Measurements from ENCODE around the gene PCDHB3. TPM values are rescaled to one million over a fixed set of nuclear protein-coding genes. Genes with fewer than 3 reads are reported as not detected.

PCDHB3 gene
- polyA plus RNA-seq, 1 donor from 2014 or later = not detected

Other genes starting within 250 kb of the PCDHB3 start
- gene PCDHA10, start 244.6 kb upstream of the PCDHB3 start, polyA plus RNA-seq = not detected
- not detected for gene PCDHA11, start 231.5 kb upstream of the PCDHB3 start, polyA plus RNA-seq
- not detected for gene PCDHA12, start 225.2 kb upstream of the PCDHB3 start, polyA plus RNA-seq
- gene PCDHA13, start 218.3 kb upstream of the PCDHB3 start, polyA plus RNA-seq = not detected
- gene PCDHAC1, start 174.2 kb upstream of the PCDHB3 start, polyA plus RNA-seq = not detected
- not detected for gene PCDHAC2, start 134.0 kb upstream of the PCDHB3 start, polyA plus RNA-seq
- gene PCDHB1, start 49.1 kb upstream of the PCDHB3 start, polyA plus RNA-seq = not detected
- not detected for gene PCDHB2, start 5.9 kb upstream of the PCDHB3 start, polyA plus RNA-seq
- gene PCDHB4, start 21.3 kb downstream of the PCDHB3 start, polyA plus RNA-seq = not detected
- not detected for gene PCDHB5, start 34.7 kb downstream of the PCDHB3 start, polyA plus RNA-seq
- not detected for gene PCDHB6, start 49.6 kb downstream of the PCDHB3 start, polyA plus RNA-seq
- gene PCDHB7, start 72.2 kb downstream of the PCDHB3 start, polyA plus RNA-seq = not detected
- gene PCDHB8, start 77.3 kb downstream of the PCDHB3 start, polyA plus RNA-seq = not detected
- gene PCDHB16, start 81.9 kb downstream of the PCDHB3 start, polyA plus RNA-seq = not detected
- gene PCDHB9, start 86.7 kb downstream of the PCDHB3 start, polyA plus RNA-seq = 0.31 TPM
- gene PCDHB10, start 91.9 kb downstream of the PCDHB3 start, polyA plus RNA-seq = not detected
- gene PCDHB11, start 99.2 kb downstream of the PCDHB3 start, polyA plus RNA-seq = not detected
- not detected for gene PCDHB12, start 108.2 kb downstream of the PCDHB3 start, polyA plus RNA-seq
- 0.05 TPM for gene PCDHB13, start 113.4 kb downstream of the PCDHB3 start, polyA plus RNA-seq
- gene PCDHB14, start 122.9 kb downstream of the PCDHB3 start, polyA plus RNA-seq = not detected
- gene PCDHB15, start 144.9 kb downstream of the PCDHB3 start, polyA plus RNA-seq = not detected
- gene SLC25A2, start 203.6 kb downstream of the PCDHB3 start, polyA plus RNA-seq = not detected
- gene TAF7, start 220.3 kb downstream of the PCDHB3 start, polyA plus RNA-seq = 216 TPM
- gene PCDHGA1, start 230.0 kb downstream of the PCDHB3 start, polyA plus RNA-seq = not detected
- not detected for gene PCDHGA2, start 238.3 kb downstream of the PCDHB3 start, polyA plus RNA-seq
- 0.23 TPM for gene PCDHGA3, start 243.4 kb downstream of the PCDHB3 start, polyA plus RNA-seq
- gene PCDHGB1, start 249.6 kb downstream of the PCDHB3 start, polyA plus RNA-seq = 0.41 TPM